ENCODE data around the gene ADD3. TPM values are rescaled to one million over a fixed set of nuclear protein-coding genes. Genes with fewer than 3 reads are reported as not detected.

ADD3 gene
- total and polyA plus RNA-seq, 2 donors (not counting 3 experiments of a cell fraction or from before 2014, with no cell fraction given): 14.9 to 55.2 TPM

- BruUV-seq (replicated peaks): no TSS peak
- H3K4me3 ChIP-seq (replicated peaks in 1 of 3; ENCODE audit: insufficient read depth in 1 of 3, low read depth in 1 of 3, low read length in 3 of 3): no peak overlapping the region
- ChIA-PET POLR2A (no interaction called here), CTCF (interaction anchor here (1.9 to 2.1 kb wide), 3 partner anchors 9 to 130 kb away, joined by 4 to 8 read pairs (median 6); no protein-coding TSS in a partner anchor)
- no peak for TF ChIP-seq EZH2 (IDR thresholded peaks at IDR 0.05; ENCODE audit: borderline replicate concordance, low read depth, low read length, severe bottlenecking)
- no peak for TF ChIP-seq POLR2AphosphoS5 (IDR thresholded peaks at IDR 0.05; ENCODE audit: insufficient read depth, low read depth, low read length)
- no peak for TF ChIP-seq MAX (IDR thresholded peaks at IDR 0.05; ENCODE audit: insufficient read depth, insufficient read length)
- no peak for TF ChIP-seq CTCF (IDR thresholded peaks at IDR 0.05; ENCODE audit: extremely low read depth in 1 of 2, insufficient read depth in 1 of 2, low read depth in 1 of 2, low read length in 2 of 2)
- no peak for TF ChIP-seq GATA2 (IDR thresholded peaks at IDR 0.05; ENCODE audit: insufficient read depth, insufficient read length, low read depth, low read length)
- no peak for TF ChIP-seq MYC (IDR thresholded peaks at IDR 0.05; ENCODE audit: low read depth, low read length)
- no peak overlapping the region for H2AFZ ChIP-seq (ENCODE audit: low read depth, low read length)
- H3K9me1 ChIP-seq (replicated peaks; ENCODE audit: control insufficient read depth, extremely low read depth, insufficient read depth, low read length): no peaks in the 10 kb centered on the region
- H3K9me3 ChIP-seq (replicated peaks; ENCODE audit: control insufficient read depth, insufficient read depth, low read length): no peaks in the 10 kb centered on the region
- dilution Hi-C loops (cut with MboI; ENCODE audit: extremely low pct_ligation_motif_present, low sequenced_read_pairs): no loop called here
- H3K36me3 ChIP-seq (ENCODE audit: control insufficient read depth in 2 of 2, extremely low read depth in 1 of 2, insufficient read depth in 2 of 2, low read length in 2 of 2): peaks cover 0 to 2% of the 10 kb centered on the region in 2 experiments
- H3K9ac ChIP-seq (replicated peaks; ENCODE audit: extremely low read depth, insufficient read depth, low read length): no peak overlapping the region
- no peaks in the 10 kb centered on the region for H3K4me1 ChIP-seq (ENCODE audit: control insufficient read depth, extremely low read depth, insufficient read depth, low read length)
- no peaks in the 10 kb centered on the region for H3K79me2 ChIP-seq (ENCODE audit: control insufficient read depth, insufficient read depth, low read length)
- intact Hi-C loops (cut with micrococcal nuclease): no loop called here
- H3K4me2 ChIP-seq (ENCODE audit: insufficient read depth, low read length): no peak overlapping the region
- FAIRE-seq: no peak
- H4K20me1 ChIP-seq (replicated peaks; ENCODE audit: control insufficient read depth, extremely low read depth, insufficient read depth, low read length): no peaks in the 10 kb centered on the region
- H3K27ac ChIP-seq (ENCODE audit: insufficient read depth, low read depth, low read length): no peak overlapping the region
- no peak for DNase-seq (ENCODE audit: low read depth, low spot score)
- no peaks in the 10 kb centered on the region for H3K27me3 ChIP-seq (ENCODE audit: control insufficient read depth in 2 of 2, insufficient read depth in 2 of 2, low read length in 2 of 2)
Observed at GRCh38 chr10:110107887-110108286, 100.1 kb downstream of the ADD3 start.
